ENCODE data around the gene SNRK. TPM values are rescaled to one million over a fixed set of nuclear protein-coding genes. Genes with fewer than 3 reads are reported as not detected.

SNRK gene
- total RNA-seq, 2 experiments from 2014 or later: 21.1 TPM

DNA sequence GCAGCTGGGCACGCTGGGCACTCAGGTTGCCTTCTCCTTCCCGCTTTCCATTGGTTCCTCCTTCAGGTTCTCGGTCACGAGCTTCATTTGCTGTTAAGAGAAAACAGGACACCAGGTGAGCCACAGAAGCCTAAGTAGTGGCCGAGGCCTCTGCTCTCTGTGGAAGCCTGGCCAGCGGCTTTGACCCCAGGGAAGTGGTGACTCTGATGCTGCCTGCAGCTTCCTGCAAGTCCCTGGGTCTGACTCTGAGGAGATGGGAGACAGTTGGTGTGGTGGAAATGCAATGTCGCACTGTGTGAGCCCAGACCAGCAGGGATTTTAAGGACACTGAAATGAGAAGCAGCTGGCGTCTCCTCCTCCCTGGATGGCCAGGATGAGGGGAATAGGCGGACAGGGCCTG, 80.5 kb downstream of the SNRK start:
- Mint-ChIP-seq H3K27me3 (ENCODE audit: low read depth) (no peaks in the 10 kb centered on the region), H3K4me3 (no peak overlapping the region), H3K4me1 (ENCODE audit: low read depth) (no peaks in the 10 kb centered on the region), H3K9me3 (no peaks in the 10 kb centered on the region), H3K36me3 (ENCODE audit: low read depth) (peaks cover 2% of the 10 kb centered on the region), H3K27ac (no peak overlapping the region)
- no peak for DNase-seq
- CTCF ChIA-PET: no interaction called here
- intact Hi-C loops (cut with micrococcal nuclease): no loop called here

DNA sequence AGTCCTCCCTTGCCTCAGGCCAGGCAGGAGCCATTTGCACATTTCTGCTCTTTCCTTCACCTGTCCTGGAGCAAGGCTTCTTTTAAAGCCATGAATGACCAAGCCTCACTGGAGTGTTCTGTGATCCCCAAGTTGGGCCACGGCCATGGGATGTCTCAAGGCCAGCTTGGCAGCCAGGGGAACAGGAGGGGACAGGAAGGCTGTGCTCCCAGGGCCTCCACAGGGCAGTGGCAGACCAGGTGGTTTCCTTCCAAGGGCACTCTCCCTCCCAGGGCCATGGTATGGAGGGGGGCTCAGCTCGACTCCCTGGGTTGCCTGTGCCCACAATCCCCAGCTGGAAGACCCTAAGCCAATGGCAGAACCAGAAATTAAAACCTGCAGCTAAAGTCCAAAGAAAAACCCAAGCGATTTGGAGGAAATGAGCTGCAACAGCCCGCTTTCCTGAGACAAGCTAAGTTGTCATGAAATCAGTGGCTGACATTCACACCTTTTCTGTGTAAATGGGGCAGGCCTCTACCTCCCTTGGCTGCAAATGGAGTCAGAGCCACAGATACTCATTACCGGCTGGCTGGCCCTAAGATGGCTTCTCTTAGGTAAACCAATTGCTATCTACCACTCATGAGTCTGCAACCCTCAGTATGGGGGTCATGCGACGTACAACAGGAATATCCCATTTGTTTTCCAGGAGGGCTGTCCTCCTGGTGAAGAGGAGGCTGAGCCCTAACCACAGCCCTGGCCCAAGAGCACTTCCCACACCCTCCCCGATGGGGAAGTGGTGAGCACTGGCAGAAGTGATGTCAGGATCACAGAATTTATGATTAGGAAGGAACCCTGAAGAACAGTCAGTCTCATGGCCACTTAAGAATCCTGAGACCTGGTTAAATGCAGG, 83.3 kb downstream of the SNRK start:
- Mint-ChIP-seq H3K4me3 (no peak overlapping the region), H3K9me3 (no peaks in the 10 kb centered on the region), H3K4me1 (ENCODE audit: low read depth) (no peaks in the 10 kb centered on the region), H3K27ac (no peak overlapping the region), H3K27me3 (ENCODE audit: low read depth) (no peaks in the 10 kb centered on the region), H3K36me3 (ENCODE audit: low read depth) (no peaks in the 10 kb centered on the region)
- no peak for DNase-seq
- CTCF ChIA-PET: interaction anchor here (0.6 kb wide), 1 partner anchor 89 kb away, joined by 5 read pairs; no protein-coding TSS in a partner anchor
- intact Hi-C loops (cut with micrococcal nuclease): no loop called here

GRCh38 chr3:43370293-43370980, 84.1 kb downstream of the SNRK start:
- DNase-seq: no peak
- CTCF ChIA-PET: interaction anchor here (0.7 kb wide), 1 partner anchor 10 kb away, joined by 3 read pairs; no protein-coding TSS in a partner anchor
- Mint-ChIP-seq H3K36me3 (ENCODE audit: low read depth) (no peaks in the 10 kb centered on the region), H3K27ac (no peak overlapping the region), H3K4me1 (ENCODE audit: low read depth) (no peaks in the 10 kb centered on the region), H3K9me3 (no peaks in the 10 kb centered on the region), H3K4me3 (no peak overlapping the region), H3K27me3 (ENCODE audit: low read depth) (no peaks in the 10 kb centered on the region)
- intact Hi-C loops (cut with micrococcal nuclease): no loop called here

DNA sequence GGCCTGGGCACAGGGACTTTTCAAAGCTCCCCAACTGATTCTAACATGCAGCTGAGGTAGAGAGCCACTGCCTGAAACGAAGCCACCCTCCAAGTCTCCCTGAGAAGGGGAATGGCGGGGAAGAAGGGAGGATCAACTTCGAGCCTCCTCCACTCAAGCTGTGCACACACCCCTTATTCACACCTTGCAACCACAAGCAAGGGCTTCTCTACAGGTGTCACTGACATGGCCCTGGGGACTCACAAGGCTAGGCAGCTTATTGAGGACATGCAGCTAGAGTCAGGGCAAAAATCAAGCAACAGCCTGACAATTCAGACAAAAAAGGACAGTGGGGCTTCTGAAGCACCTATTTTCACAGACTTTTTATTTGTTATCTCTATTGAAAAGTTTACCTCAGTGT, 85.2 kb downstream of the SNRK start:
- Mint-ChIP-seq H3K4me3 (no peak overlapping the region), H3K9me3 (no peaks in the 10 kb centered on the region), H3K36me3 (ENCODE audit: low read depth) (no peaks in the 10 kb centered on the region), H3K27me3 (ENCODE audit: low read depth) (no peaks in the 10 kb centered on the region), H3K27ac (no peak overlapping the region), H3K4me1 (ENCODE audit: low read depth) (no peaks in the 10 kb centered on the region)
- CTCF ChIA-PET: no interaction called here
- intact Hi-C loops (cut with micrococcal nuclease): no loop called here
- DNase-seq: no peak

DNA sequence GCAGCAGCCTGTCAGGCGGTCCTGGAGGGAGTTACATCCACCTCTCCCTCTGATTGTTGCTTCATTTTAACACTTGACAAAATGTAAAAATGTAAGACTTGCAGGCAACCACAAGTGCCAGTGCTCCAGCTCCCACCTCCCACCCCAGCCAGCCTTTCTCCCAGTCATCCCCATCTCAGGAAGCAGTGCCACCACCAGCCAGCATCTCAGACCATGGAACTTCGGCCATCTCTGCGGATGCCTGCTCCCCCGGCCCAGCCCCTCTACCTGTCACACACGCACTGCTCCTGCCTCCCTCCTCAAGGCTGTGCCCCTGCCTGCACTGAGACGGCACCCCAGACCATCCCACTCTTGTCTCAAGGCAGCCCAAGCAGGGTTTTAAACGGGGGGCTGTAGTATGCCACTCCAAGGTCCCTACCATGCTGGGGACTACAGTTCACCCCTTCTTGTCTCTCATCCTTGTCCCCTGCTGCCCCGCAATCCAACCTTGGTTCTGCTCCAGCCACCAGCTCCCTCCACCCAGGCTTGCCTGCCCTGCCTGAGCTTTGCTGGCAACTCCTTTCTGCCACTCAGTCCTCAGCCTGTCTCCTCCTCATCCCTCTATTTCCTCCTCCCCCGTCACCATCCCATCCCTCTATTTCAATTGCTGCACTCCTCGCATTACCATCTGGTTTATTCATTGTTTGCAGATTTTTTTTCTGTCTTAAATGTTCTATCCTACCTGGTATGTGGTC, 85.8 kb downstream of the SNRK start:
- intact Hi-C loops (cut with micrococcal nuclease): no loop called here
- no peak overlapping the region for H3K4me3 Mint-ChIP-seq
- no peaks in the 10 kb centered on the region for H3K4me1 Mint-ChIP-seq (ENCODE audit: low read depth)
- H3K9me3 Mint-ChIP-seq: no peaks in the 10 kb centered on the region
- H3K27me3 Mint-ChIP-seq (ENCODE audit: low read depth): no peaks in the 10 kb centered on the region
- CTCF ChIA-PET: interaction anchor here (0.8 kb wide), 1 partner anchor 97 kb away, joined by 3 read pairs; no protein-coding TSS in a partner anchor
- no peaks in the 10 kb centered on the region for H3K36me3 Mint-ChIP-seq (ENCODE audit: low read depth)
- DNase-seq: no peak
- peak overlapping the region; percentile 44 for H3K27ac Mint-ChIP-seq

- peaks cover 6% of the 10 kb centered on the region for H3K4me1 Mint-ChIP-seq (ENCODE audit: low read depth)
- DNase-seq: no peak
- H3K4me3 Mint-ChIP-seq: no peak overlapping the region
- intact Hi-C loops (cut with micrococcal nuclease): no loop called here
- H3K27me3 Mint-ChIP-seq (ENCODE audit: low read depth): no peaks in the 10 kb centered on the region
- CTCF ChIA-PET: no interaction called here
- H3K36me3 Mint-ChIP-seq (ENCODE audit: low read depth): no peaks in the 10 kb centered on the region
- no peaks in the 10 kb centered on the region for H3K9me3 Mint-ChIP-seq
- H3K27ac Mint-ChIP-seq: no peak overlapping the region
These were observed 86.6 kb downstream of the SNRK start for GRCh38 chr3:43372809-43373559.

DNA sequence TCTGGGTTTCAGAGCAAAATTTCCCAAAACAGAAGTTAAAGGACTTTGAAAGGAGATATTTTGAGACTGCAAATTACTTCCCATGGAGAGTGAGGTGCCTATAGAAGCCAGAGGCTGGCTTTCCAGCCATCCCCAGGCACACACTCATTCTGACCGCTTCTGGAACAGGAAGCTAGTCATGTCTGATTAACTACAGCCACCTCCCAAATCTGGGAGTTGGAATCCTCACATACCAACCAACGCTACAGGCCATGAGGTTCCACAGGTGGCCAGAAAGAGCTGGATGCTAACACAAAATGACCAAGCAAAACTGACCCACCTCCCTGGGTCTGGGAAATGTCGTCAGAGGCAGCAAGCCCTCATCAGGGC, 87.2 kb downstream of the SNRK start:
- H3K27ac Mint-ChIP-seq: no peak overlapping the region
- H3K4me1 Mint-ChIP-seq (ENCODE audit: low read depth): peaks cover 10% of the 10 kb centered on the region
- intact Hi-C loops (cut with micrococcal nuclease): no loop called here
- CTCF ChIA-PET: no interaction called here
- no peak for DNase-seq
- H3K36me3 Mint-ChIP-seq (ENCODE audit: low read depth): no peaks in the 10 kb centered on the region
- no peaks in the 10 kb centered on the region for H3K9me3 Mint-ChIP-seq
- H3K4me3 Mint-ChIP-seq: no peak overlapping the region
- no peaks in the 10 kb centered on the region for H3K27me3 Mint-ChIP-seq (ENCODE audit: low read depth)

DNA sequence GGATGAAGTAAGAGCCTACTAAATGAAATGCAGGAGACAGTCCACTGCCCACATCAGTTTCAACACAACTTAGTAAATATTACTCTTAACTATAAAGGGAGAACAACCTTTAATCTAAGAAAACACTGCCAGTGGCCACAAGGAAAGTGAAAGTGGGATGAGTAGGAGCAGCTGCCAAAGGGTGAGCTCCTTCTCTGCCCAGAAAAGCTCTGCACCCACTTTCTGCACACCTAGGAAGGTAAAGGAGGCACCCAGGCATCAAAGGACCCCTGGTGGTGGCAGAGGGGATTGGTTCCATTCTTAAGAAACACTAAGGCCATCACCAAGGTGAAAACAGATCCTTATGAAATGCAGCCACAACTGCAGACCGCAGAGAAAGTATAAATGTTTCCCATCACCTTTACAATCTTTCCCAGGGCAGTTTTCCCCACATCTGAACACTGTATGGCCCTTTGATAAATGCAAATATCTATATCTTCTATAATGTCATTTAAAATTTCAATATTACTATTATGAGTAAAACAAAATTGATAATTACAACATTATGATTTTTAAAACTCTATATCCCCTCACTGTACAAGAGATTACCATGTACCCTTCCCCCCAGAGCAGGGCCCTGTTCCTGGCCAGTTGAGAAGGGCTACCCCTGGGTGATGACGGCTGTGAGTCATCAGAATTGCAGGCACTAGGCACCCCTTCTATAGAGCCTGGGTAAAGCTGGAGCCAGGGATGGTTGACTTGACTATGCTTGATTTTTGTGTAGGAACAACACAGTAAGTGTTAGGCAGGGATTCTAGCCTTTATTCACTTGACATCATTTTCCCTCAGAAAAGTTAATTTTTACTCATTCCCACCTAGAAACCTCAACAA, 92.0 kb downstream of the SNRK start:
- intact Hi-C loops (cut with micrococcal nuclease): loop anchor here (1.0 kb wide), 5 partner anchors 91 to 417 kb away; no protein-coding TSS in a partner anchor
- Mint-ChIP-seq H3K27me3 (ENCODE audit: low read depth) (no peaks in the 10 kb centered on the region), H3K36me3 (ENCODE audit: low read depth) (no peaks in the 10 kb centered on the region), H3K27ac (no peak overlapping the region), H3K4me1 (ENCODE audit: low read depth) (peaks cover 12% of the 10 kb centered on the region), H3K4me3 (no peak overlapping the region), H3K9me3 (no peaks in the 10 kb centered on the region)
- CTCF ChIA-PET: interaction anchor here (0.6 to 2.1 kb wide), 12 partner anchors 11 to 416 kb away, joined by 3 to 17 read pairs (median 4); no protein-coding TSS in a partner anchor
- DNase-seq: peak; percentile 84

GRCh38 chr3:43379343-43379742, 93.0 kb downstream of the SNRK start:
- intact Hi-C loops (cut with micrococcal nuclease): no loop called here
- CTCF ChIA-PET: interaction anchor here (1.1 to 2.8 kb wide), 5 partner anchors 9 to 216 kb away, joined by 3 to 15 read pairs (median 4); no protein-coding TSS in a partner anchor
- no peaks in the 10 kb centered on the region for H3K9me3 Mint-ChIP-seq
- H3K27me3 Mint-ChIP-seq (ENCODE audit: low read depth): no peaks in the 10 kb centered on the region
- H3K4me3 Mint-ChIP-seq: no peak overlapping the region
- H3K4me1 Mint-ChIP-seq (ENCODE audit: low read depth): peaks cover 12% of the 10 kb centered on the region
- H3K36me3 Mint-ChIP-seq (ENCODE audit: low read depth): no peaks in the 10 kb centered on the region
- H3K27ac Mint-ChIP-seq: no peak overlapping the region
- DNase-seq: no peak

- CTCF ChIA-PET: interaction anchor here (1.4 kb wide), 2 partner anchors 10 to 408 kb away, joined by 3 to 5 read pairs; no protein-coding TSS in a partner anchor
- H3K9me3 Mint-ChIP-seq: peaks cover 2% of the 10 kb centered on the region
- H3K4me1 Mint-ChIP-seq (ENCODE audit: low read depth): peaks cover 54% of the 10 kb centered on the region
- H3K36me3 Mint-ChIP-seq (ENCODE audit: low read depth): no peaks in the 10 kb centered on the region
- intact Hi-C loops (cut with micrococcal nuclease): loop anchor here (2.0 kb wide), 1 partner anchor 303 kb away; the partner anchor contains the start of gene ABHD5
- DNase-seq: no peak
- no peak overlapping the region for H3K4me3 Mint-ChIP-seq
- H3K27ac Mint-ChIP-seq: no peak overlapping the region
- no peaks in the 10 kb centered on the region for H3K27me3 Mint-ChIP-seq (ENCODE audit: low read depth)
These were observed 101.8 kb downstream of the SNRK start for GRCh38 chr3:43388175-43388574.

DNA sequence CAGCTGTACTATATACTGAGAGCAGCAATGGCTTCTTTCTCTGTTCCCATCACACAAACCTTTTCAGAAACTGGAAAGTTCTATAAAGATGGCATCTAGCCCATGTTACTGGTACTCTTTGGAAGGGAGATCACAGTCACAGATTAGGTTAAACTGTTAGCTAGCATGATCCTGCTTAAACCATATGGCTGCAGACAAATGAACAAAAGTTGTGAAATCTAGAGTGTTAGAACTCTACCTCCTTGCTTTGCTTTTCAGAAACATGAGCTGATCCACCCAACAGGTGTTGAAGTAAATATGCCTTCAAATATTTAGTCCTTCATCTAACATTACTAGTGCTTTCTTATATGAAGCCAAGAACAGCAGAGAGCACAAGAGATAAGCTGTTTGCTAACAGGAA, 102.6 kb downstream of the SNRK start:
- Mint-ChIP-seq H3K36me3 (ENCODE audit: low read depth) (no peaks in the 10 kb centered on the region), H3K4me3 (no peak overlapping the region), H3K27ac (no peak overlapping the region), H3K27me3 (ENCODE audit: low read depth) (no peaks in the 10 kb centered on the region), H3K4me1 (ENCODE audit: low read depth) (peaks cover 57% of the 10 kb centered on the region), H3K9me3 (peaks cover 2% of the 10 kb centered on the region)
- CTCF ChIA-PET: interaction anchor here (0.6 to 1.4 kb wide), 8 partner anchors 11 to 427 kb away, joined by 3 to 6 read pairs (median 4); no protein-coding TSS in a partner anchor
- no peak for DNase-seq
- intact Hi-C loops (cut with micrococcal nuclease): loop anchor here (1.0 to 2.0 kb wide), 3 partner anchors 101 to 302 kb away; partner anchors contain the start of gene ABHD5
